NCI-H1694 treated with DMSO at 0.1 percent for 48 hours (cell line): ENCODE results near the gene GLRA3.
"Not testable (repeated sequence)": the region's sequence is repeated elsewhere in the genome, so short reads cannot be mapped to it uniquely, and the experiment has no call there.

Source experiments
- DNase-seq: peaks from one replicate; lab custom pipeline; 2025; lab: John Stamatoyannopoulos, UW

GLRA3 gene

DNA sequence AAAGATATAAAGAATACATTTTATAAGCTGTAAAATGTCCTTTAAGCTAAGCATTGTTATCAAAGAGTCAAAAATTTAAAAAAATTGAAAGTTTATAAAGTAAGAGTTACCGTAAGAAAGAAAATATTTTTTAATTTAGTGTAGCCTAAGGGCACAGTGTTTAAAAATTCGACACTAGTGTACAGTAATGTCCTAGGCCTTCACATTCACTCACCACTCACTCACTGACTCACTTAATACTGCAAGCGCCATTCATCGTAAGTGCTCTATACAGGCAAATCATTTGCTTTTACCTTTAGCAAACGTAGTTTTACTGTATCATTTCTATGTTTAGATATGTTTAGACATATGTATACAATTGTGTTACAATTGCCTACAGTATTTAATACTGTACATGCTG, 20.2 kb downstream of the GLRA3 start:
- no peak for DNase-seq

DNA sequence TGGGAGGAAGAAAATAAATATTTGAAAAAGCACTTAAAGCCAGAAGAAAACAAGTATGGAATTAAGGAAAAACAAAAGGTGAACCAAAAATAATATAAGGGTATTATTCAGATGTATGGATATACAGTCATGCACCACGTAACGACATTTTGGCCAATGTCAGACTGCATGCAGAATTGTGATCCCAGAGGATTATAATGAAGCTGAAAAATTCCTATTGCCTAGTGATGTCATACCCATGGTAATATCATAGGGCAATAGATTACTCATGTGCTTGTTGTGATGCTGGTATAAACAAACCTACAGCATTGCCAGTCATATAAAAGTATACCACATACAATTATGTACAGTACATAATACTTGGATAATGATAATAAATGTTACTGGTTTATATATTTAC, 20.9 kb downstream of the GLRA3 start:
- DNase-seq: no peak

DNA sequence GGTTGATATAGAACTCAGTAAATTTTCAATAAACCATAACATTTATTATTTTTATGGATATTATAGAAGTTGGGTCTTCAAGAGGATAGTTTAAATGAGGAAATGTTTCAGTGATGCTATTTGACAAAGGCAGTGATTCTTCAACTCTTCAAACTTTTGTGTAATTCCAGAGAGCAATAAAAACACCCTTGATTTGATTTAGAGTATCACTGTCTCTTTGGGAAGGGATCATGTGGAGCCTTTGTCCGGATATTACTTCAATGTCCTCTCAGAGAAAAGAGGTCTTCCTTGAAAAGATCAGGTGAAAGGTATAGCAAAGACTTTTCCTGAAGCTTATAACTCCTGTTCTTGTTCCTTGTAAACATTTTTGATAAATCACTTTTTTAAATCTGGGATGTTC, 23.3 kb downstream of the GLRA3 start:
- DNase-seq: no peak

DNA sequence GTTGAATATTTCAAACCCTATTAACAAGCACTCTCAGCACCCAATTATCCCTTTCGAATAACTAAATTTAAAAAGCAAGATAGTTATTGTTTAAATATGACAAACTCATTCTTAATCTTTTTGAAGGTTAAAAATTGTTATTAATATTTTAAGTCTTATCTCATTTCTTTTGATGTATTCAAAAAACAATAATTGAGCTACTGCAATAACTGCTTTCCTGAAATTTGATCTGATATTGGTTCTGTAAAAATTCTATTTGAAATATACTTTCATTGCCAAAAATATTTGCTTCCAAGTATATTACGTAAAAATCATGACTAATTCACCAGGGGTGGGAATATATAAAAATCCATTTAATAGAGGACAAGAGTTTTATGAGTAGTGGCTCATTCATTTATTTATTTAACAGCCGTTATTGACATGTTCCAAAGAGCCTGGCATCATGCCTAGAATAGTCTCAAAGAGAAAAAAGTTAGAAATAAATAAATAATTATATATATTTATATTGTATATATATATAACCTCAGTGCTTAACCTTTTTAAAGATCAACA, 34.4 kb downstream of the GLRA3 start:
- no peak for DNase-seq

DNA sequence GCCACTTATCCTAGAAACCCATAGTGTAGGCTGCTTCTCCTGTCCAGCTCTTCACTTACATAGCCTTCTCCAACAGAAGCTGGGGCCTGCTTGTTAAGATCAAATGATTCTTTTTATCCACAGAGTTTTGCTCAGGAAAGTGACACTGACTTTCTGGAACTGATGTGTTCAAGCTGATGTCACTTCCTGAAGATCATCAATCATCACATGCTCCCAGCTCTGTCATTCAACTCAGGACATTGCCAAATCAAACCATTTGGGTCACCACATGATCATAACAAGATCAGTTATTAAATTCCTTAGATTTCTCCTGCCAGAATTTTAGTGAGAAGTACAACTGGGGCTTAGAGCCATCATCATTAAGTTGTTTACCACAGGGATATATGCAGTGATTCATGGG, 39.4 kb downstream of the GLRA3 start:
- DNase-seq: no peak

DNA sequence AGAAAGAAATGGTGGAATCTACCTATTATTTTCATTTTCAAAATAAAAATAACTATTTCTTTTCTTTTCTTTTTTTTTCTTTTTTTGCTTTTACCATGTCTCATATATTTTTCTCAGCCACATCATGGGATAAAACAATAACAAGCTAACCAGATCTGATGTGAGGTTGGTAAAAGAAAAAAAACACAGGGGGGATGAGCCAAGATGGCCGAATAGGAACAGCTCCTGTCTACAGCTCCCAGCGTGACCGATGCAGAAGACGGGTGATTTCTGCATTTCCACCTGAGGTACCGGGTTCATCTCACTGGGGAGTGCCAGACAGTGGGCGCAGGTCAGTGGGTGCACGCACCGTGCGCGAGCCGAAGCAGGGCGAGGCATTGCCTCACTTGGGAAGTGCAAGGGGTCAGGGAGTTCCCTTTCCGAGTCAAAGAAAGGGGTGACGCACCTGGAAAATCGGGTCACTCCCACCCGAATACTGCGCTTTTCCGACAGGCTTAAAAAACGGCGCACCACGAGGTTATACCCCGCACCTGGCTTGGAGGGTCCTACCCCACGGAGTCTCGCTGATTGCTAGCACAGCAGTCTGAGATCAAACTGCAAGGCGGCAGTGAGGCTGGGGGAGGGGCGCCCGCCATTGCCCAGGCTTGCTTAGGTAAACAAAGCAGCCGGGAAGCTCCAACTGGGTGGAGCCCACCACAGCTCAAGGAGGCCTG, 50.6 kb downstream of the GLRA3 start:
- not testable (repeated sequence) for DNase-seq

DNA sequence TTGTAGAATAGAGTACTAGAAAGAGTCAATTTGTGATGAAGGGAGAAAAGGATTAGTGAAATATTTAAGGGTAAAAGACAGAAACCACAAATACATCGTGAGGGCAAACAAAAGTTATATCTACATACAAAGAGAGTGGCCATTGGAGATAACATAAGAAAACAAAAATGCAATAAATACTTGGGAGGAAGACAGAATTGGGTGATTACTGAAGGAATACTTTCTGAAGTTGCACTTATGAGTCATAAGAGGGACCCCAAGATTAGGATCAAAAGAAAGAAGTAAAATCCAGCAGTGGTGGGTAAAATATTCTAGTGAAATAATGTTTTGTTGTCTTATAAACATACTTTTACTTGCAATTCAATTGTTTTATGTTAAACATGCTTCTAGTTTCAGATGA, 53.7 kb downstream of the GLRA3 start:
- DNase-seq: no peak

DNA sequence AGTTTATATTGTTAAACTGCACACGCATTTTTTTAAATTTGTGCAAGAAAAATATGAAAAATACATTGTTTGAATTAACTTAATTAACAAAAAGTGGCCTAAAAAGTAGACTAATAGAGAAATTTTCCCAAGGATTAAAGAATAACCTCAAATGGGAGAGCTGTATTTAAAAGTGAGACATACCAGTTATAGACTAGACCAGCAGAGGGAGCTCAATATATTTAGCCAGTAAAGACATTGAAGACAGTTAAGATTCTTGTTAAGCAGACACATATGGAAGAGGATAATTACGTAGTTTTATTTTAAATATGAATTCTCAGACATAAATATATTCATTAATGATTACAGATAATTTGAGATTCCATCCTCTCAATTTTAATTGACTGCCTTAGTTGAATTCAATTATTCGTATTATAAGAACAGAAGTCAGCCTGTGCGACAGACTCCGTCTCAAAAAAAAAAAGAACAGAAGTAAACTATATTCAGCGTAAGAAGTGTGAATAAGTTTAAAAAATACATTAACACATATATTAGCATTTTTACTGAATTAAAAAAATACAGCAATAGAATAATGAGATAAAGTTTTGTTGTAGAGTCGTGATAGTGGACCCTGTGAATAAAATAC, 64.8 kb downstream of the GLRA3 start:
- peak; percentile 19 for DNase-seq

DNA sequence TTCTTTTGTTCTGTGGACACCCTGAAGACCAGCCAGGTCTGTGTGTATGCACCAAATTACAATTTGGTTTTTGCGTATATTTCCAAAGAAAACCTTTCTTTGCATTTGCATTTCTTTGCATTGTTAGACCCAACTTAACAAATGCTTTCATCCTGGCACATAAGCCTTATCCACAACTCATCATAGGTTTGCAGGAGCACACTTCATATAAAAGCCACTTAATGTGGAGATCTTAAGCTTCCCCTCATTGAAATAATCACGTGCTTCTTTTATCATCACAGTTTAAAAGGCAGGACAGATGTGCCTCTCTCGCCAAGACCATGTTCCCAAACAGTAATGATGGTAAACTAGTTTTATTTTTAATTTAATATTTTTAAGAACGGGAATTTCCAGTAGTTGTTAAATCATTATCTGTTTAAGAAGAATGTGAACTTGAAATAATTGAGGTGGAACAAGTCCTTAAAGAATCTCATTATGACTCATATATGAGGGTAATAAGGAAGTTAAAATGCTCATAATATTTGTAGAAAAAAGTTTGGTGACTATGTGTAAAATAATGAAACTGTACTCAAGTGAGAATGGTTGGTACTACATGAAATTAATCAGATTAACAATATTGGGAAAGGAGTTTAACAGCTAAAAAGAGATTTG, 65.5 kb downstream of the GLRA3 start:
- no peak for DNase-seq

DNA sequence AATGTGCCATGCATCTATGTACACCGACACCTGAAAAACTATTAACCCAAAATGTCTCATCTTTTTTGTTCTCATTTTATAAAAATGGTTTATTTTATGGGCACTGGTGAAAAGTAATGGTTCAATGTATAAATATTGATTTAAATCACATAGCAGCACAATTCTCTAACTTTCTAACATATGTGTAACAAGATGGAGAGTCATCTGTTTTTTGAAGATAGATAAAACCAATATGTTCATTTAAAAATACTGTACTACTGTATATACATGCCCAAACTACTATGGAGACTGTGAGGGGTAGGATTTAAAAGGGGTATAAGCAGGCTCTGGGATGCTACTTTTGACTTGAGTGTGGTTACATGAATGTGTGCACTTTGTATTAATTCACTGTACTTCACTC, 67.6 kb downstream of the GLRA3 start:
- DNase-seq: no peak

DNA sequence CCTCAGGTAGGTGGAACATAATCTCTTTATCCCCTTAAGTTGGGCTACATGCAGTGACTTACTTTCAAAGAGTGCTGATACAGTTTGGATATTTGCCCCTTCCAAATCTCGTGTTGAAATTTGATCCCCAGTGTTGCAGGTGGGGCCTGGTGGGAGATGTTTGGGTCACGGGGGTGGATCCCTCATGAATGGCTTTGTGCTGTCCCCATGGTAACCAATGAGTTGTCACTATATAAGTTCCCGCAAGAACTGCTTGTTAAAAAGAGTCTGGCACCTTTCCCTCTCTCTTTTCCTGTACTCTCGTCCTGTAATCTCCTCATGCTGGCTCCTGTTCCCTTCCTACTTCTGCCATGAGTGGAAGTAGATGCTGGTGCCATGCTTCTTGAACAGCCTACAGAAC, 71.3 kb downstream of the GLRA3 start:
- no peak for DNase-seq

DNA sequence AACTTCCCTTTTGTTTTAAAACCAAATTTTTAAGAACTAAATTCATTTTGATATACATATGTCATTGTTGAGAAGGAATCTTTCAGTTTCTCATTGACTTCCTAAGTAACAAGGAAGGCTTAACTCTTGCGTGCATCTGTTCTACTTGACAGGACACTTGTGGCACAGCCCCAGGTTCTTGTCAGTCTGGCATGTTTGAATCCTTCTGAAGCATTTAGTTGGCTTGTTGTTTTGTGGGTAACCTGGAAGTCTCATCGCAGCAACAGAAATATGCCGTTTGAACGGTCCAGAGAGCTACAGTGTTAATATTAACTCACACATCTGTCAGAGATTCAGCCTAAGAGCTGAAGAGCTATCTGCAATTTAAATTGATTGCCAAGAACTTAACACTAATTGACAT, 76.0 kb downstream of the GLRA3 start:
- no peak for DNase-seq

DNA sequence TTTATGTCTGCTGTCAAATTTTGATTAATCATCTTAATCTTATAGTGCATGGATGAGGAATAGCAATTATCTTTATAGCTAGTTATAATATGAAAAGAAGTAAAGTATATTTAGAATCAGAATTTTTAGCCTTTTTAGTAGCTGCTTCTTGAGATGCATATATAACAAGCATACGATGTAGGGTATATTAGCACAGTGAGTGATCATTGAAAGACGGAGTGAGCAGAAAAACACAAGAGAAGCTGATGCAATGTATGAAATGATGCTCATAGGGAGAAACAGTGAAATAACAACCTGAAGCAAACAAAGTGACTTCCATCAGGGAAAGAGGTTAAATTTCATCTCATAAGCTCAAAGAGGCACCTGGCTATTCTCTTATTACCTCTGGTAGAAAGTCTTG, 77.0 kb downstream of the GLRA3 start:
- DNase-seq: no peak

DNA sequence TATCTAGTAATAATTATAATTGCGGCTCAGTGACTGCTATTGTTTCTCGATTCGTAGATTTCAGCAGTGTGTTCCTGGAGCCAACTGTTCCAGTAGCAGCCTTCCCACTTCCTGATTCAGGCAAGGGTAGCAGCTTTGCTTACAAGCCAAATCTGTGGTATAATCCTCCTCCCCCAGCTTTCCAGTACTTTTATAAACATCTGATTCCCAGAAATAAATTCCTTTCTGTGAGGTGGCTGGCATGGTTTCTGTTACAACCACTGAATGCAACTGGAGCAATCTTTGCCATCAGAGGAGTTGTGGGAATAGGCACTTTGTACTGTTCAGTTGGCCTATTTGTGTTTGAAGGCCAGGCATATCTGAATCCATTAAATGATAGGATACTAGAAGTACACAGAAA, 80.0 kb downstream of the GLRA3 start:
- DNase-seq: no peak

DNA sequence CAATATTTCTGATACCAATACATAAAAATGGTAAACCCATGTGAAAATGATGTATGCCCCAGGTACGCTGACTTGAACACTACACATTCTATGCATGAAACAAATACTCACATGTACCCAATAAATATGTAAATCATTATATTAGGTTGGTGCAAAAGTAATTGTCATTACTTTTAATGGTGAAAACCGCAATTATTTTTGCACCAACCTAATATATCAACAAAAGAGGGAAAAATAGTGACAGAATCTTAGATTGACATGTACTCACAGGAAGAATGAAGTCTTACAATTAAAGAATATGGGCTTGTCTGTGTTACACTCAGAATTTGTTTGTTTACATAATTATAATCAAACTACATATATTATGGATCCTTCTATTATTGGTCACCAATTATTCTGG, 82.3 kb downstream of the GLRA3 start:
- no peak for DNase-seq

DNA sequence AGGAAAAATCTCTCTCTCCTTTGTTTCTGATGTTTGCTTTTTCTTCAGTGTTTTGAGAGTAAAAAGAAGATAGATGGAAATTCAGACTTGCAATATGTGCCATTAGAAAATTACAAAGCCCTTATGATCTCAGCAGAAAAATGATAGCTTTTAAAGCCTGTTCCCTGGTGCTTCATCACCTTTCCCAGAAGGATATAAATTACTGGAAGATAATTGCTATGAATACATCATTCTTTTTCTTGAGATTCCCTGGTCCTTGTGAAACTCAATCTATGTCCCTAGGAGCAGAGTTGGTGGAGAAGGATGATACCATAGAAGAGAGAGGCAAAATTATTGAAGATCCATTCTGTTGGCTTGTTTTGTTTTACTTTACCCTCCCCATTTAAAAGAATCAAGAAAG, 86.5 kb downstream of the GLRA3 start:
- DNase-seq: no peak

DNA sequence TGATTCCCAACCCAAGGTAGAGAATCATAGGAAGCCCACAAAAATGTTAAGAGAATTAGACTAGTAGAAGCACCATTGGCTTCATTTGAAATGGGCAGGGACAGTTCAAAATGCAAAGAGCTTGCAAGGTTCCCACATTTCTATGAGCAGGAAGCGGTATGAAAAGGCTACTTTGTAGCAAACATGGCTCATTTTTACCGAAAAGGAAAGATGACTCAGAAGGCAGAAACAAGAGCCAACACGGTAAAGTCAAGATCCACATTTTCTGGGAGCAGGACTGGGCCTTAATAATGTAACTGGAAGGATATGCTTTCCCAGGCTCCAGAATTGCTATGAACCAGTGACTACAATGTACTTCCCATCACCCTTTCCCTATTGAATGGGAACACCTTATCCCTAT, 89.5 kb downstream of the GLRA3 start:
- no peak for DNase-seq

DNA sequence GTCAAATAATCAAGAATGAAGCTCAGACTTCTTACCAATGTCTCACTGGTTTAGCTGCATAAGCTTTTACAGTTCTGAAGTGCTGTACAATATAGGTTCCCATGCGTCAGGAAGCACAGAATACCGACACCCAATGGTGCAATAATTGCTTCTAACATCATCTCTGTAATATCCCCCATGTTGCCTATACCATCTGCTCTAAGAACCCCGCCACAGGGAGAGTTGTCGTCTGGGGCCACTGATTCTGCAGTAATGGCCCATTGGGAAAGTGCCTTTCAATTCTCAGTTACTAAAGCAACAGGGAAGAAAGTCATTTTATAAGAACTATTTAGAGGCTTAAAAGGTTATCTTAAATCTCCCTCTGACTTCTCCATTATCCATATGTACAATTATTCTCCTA, 94.9 kb downstream of the GLRA3 start:
- DNase-seq: no peak

DNA sequence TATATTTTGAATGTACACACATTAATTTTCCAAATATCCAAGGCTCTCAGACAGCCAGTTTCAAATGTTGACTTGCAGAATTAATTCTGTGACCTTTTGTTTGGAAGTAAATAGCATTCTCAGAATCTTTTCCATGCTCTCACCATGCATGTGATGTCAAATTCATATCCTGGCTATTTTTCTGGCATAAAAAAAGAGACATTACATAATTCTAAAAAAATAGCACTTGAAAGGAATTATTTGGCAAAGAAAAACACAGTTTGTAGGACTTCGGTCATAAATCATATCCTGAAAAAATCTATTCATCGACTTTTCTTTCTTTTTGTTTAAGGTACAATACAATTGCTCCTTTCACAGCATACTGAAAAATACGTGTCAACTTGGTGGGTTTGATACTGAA, 111.2 kb downstream of the GLRA3 start:
- DNase-seq: no peak

DNA sequence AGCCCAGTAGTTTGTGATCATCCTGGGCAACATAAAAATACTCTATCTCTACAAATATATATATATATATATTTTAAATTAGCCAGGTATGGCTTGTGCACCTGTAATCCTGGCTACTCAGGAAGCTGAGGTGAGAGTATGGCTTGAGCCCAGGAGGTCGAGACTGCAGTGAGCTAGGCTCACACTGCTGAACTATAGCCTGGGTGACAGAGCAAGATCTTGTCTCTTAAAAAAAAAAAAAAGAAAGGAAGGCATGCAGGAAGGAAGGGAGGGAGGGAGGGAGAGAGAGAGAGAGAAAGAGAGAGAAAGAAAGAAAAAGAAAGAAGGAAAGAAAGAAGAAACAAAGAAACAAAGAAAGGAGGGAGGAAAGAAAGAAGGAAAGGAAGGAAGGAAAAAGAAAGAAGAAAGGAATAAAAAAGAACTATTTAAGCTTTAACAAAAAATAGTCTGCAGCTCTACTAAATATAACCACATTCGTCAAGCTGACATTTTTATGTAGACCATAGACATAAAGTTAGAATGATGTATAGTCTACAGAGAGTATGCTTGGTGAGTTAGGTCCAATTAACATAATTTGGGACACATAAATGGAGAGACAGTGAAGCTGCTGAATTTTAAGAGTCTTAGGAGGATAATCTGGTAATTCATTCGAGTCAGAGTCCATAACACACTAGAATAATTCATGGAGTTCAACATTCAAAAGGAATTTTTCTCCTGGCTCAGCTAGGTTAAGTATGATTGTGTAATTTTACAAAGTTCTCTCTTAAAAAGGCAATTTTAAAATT, 111.9 kb downstream of the GLRA3 start:
- no peak for DNase-seq

DNA sequence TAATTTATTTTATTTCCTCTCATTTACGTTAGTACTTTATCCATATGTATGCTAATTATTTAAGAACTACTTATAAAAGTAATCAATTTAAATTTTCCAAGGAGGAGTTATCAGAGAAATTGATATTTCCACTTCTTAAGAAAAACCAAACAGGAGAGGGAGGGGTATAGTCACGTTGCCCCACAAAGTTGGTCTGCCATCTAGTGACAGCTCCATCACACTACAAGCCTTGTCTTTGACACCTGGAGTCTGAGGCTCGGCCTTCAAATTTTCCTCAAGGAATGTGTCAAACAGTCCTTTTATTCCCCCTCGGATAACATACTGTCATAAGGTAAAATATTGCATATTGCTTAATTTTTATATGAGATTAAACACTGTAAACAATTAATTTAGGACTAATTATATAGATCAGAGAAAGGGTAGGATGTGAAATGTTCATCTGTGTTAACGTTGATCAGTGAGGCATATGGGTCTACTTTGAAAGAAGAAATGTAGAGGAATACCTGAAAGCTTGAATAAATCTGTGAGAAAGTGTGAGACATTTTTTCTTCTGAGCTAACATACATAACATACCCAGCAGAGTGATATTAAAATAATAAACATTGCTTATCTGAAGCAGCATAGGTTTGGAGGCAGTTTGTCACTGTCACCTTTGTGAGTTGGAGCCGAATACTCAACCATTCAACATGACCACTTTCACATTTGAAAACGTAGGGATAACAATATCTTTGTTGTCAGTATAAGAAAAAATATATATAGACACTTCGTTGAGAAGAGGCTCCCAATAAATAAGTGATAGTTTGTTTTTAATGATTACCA, 114.4 kb downstream of the GLRA3 start:
- no peak for DNase-seq

DNA sequence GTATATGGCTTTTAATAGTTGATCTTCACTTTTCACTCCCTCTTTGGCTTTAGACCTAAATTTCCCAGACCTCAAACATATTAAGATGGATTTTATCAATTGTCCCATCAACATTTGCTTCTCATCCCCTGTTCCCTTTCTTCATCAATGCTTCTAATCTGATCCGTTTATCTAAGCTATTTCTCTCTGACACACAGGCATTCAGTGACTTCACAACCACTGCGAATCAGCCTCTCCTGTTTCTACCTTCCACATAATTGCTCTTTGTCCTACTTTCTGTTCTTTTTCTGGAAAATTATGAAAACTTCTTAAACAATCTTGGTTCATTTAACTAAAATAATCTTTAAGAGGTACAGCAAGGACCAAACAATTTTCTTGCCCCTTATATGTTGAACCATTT, 115.2 kb downstream of the GLRA3 start:
- DNase-seq: no peak
